NCI-H524 treated with DMSO at 0.1 percent for 48 hours (cell line): ENCODE data around the gene CRAT.

Source experiments
- DNase-seq: peaks from one replicate; lab custom pipeline; 2025; lab: John Stamatoyannopoulos, UW

CRAT gene

DNA sequence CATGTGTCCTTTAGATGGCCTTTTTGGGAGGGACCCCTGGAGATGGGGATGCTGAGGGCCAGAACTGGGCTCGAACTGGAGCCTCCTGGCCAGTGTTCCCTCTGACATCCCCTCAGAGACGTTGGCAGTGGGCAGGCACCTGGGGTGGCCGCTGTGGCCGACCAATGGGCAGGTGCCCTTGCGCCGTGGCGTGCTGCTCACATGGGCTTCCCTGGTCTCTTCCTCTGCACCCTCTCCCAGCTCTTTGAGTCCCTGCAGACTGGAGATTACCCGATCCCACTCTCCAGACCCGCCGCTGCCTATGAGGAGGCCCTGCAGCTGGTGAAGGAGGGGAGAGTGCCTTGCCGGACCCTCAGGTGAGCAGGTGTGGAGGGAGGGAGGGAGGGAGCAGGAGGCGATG lies 49.6 kb downstream of the CRAT start:
- DNase-seq: no peak

DNA sequence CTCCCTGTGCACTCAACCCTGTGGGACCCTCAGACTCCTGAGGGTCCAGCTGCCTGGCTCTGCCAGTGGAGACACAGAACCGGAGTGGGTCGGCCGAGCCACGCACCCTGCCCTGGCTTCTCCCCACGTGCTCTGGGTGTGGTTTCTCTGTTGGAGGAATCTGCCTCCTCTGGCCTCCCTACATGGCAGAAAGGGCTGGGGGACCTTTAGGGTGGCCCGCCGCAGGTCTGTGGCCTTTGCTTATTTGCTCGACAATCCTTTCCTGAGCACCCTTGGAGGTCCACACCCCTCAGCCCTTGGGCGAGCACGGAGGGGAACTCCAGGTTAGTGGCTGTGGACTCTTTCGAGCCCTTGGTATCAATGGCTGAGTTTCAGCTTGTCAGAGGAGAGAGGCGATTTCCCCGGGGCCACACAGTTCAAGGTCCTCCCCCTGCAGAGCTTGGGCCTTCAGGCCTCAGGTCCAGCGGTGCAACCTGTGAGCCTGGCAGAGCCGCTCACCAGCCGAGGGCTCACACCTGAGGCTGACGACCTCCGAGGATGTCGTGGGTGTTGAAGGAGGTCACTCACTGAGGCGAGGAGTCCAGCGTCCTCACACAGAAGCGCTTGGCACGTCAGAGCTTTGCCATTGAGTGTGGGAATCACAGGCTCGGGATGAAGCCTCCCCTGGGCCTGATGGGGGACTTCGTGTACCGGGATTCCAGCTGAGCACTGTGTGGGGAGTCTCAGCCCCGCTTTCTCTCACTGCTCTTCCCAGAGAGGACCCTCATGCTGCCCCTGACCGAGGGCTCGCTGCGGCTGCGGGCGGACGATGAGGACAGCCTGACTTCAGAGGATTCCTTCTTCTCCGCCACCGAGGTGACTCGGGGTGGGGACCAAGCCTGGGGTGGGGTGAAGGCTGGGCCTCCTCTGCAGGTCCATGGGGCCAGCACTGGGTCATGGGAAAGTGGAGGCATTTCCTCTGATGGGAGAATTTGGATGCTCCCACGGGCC lies 50.5 kb downstream of the CRAT start:
- no peak for DNase-seq

DNA sequence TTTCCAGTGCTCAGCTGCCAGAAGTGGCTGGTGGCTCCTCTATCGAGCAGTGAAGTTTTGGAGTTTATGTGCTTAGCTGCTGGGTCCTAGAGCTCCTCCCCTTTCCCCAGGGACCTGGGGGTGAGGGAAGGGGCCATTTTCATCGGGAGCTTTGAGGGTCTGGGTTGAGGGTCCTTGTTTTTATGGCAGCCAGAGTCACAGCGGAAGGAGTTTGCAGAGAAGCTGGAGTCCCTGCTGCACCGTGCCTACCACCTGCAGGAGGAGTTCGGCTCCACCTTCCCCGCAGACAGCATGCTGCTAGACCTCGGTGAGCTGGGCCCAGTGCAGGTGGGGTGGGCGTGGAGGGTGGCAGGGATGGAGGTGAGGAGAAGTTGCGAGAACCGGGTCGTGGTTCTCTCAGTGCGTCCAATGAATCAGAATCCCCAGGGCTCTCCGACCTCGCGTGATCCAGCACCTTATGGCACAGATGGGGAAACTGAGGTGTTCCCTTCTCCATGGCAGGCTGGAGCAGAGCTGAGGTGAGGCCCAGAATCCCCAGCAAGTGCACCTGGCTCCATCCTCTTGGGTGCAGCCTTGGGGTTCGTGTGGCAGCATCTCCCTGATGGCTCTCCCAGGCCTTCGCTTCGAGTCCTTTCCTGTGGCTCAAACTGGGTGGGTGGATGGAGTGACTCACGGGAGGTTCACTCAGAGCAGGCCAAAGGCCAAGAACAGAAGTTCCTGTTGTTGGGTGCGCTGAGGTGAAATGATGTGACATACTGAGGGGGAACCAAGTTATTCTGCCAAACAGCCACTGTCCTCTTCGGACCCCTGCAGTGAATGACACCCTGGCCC lies 51.4 kb downstream of the CRAT start:
- no peak for DNase-seq

DNA sequence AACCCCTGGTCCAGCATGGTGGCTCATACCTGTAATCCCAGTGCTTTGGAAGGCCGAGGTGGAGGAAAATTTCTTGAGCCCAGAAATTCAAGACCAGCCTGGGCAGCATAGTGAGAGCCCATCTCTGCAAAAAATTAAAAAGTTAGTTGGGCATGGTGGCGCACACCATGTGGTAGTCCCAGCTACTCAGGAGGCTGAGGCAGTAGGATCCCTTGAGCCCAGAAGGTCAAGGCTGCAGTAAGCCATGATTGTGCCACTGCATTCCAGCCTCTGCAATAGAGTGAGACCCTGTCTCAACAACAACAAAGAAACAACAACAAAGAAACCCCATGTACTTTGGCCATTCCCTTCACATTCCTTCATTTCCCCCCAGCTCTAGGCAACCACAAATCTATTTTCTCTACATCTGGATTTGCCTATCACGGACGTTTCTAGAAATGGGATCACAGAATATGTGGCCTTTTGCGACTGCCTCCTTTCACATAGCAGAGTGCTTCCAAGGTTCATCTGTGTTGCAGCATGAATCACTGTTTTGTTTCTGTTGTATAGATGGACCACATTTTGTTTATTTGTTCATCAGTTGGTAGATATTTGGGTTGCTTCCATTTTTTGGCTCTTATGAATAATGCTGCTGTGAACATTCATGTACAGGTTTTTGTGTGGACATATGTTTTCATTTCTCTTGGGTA lies 56.3 kb downstream of the CRAT start:
- no peak for DNase-seq

DNA sequence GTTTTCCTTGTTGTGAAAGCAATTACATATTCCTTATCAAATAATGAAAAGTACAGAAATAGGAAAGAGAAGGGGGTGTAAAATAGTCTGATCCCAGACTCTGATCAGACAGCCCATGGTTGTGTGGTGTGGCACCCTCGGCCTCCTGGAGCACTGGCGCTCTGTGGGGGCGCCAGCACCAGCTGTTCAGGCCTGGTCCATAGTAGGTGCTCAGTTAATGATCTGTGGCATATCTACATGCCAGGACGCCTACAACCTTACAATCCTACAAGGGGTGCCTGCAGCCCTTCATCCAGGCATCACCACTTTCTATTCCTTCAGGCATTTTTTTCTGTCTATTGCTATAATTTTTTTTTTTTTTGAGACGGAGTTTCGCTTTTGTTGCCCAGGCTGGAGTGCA lies 57.6 kb downstream of the CRAT start:
- no peak for DNase-seq

DNA sequence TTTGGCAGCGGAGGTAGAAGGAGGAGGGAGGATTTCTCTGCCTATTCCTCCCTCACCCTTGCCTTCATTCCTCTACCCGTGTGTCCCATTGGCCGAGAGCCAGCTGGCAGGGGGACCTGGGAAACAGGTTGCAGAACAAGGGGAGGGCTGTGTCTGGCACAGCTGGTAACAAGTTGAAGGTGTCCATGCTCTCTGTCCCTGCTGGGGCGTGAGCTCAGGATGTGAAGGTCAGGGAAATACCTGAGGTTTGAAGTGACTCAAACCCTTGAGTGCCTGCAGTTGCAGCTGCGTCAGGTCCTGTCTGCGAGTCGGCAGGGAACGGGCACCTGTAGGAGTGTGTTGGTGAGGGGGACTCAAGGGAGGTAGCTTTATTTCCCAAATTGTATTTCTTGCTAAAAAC lies 58.0 kb downstream of the CRAT start:
- no peak for DNase-seq
